ENCODE measurements around the gene IL4R. TPM values are rescaled to one million over a fixed set of nuclear protein-coding genes. Genes with fewer than 3 reads are reported as not detected.

Gene IL4R
- total RNA-seq, 2 donors from 2014 or later = 30.6 to 31.6 TPM

Other genes with a start within 250 kb of the IL4R start
- gene C16orf82, start 247.0 kb upstream of the IL4R start, total RNA-seq = not detected
- 10 to 100 TPM; 11.0 to 12.1 TPM for gene KDM8, start 110.4 kb upstream of the IL4R start, total RNA-seq
- gene NSMCE1, start 45.2 kb upstream of the IL4R start, total RNA-seq = 10 to 100 TPM; 22.3 to 22.4 TPM
- under 1 TPM in 1 of 2 donors, not detected in 1; 0.18 TPM for gene IL21R, start 88.2 kb downstream of the IL4R start, total RNA-seq
- gene GTF3C1, start 235.9 kb downstream of the IL4R start, total RNA-seq = 100 to 1,000 TPM; 138 TPM
- gene KATNIP, start 236.2 kb downstream of the IL4R start, total RNA-seq = 10 to 100 TPM; 33.6 to 39.1 TPM

Measured in endodermal cell (in vitro differentiated cells).